Stimulated activated CD8-positive, alpha-beta memory T cell treated with anti-CD3 and anti-CD28 coated beads, Interleukin-12 subunit alpha, Interleukin-12 subunit beta, amount 100 ng/mL, for 24 hours (primary cell): ENCODE results near the gene USP7.

Source experiments
- DNase-seq: peaks from one replicate; pipeline ENCODE4 v3.0.0-alpha.2; 2020; ENCODE audit errors: extremely low read depth

The USP7 gene

DNA sequence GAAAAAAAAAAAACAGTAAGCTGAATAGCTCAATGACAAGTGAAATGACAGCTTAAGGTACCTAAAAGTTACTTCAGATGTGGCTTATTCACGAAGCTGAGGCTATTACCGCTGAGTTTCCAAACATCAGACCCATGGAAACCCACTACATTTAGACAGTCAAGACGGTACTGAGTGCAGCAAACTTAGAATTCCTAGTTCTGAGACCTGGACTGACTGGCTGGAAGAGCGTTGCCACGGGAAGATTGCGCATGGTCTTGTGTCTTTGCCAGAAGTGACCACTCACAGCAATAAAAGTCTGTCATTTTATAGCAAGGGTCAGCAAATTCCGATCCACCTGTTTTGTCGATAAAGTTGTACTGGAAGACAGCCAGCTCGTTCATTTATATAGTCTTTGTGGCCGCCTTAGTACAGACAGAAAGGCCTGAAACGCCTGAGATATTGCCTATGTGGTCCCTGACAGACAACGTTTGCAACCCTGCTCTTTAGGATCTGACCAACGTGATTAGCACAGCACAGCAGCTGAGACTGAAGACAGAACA is 62.3 kb downstream of the USP7 start:
- no peak for DNase-seq

- DNase-seq, result no peak
These were observed 63.4 kb downstream of the USP7 start for GRCh38 chr16:8900343-8900742.

GRCh38 chr16:8899709-8900317 is 63.9 kb downstream of the USP7 start:
- DNase-seq, result no peak

DNA sequence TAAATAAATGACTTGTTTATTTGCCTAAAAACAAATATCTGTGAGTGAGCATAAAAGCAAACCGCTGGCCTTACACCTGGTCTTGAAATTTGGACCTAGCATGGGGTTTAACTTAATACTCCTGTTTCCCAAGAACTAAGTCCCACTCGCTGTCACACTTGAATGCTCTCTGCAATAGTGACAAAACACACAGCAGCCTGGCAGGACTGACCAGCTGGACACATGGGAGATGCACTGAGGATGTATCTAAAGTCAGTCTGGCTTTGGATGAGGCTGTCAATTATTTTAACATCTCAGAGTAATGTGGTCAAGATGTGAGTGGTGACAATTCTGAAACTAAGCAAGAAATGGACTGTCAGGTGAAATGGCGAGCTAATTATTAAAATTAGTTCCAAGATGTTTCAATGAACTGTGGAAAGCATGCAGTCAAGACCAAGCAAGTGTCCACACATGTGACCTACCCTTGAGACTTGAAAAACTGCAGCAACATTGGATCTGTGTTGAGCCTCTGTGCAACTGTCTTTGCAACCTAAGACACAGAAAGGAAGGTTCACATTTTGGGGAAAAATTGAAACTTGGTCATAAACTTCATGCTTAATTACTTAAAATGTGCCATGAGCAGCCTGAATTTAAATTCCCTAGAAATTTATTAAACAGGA is 64.9 kb downstream of the USP7 start:
- DNase-seq, result no peak

GRCh38 chr16:8894736-8895334 is 68.9 kb downstream of the USP7 start:
- no peak for DNase-seq

- no peak for DNase-seq
These were observed 69.6 kb downstream of the USP7 start for GRCh38 chr16:8893976-8894690.

DNA sequence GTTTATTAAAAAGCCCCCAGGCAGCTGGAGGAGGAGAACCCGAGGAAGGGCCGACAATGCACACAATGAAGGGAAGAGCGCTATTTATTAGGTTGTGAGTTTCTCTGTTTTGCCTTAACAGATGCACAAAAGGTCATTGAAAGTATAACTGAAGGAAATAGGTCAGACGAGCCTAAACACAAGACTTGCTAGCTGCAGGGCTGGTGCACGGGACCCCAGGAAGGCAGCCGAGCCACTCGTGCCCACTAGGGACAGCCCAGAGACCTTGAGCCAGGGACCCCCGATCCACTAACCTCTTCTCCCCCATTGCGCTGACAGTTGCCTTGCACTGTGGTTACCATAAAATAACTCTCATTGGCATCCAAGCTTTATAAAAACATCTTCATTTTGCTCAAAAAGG is 70.3 kb downstream of the USP7 start:
- DNase-seq, result no peak

GRCh38 chr16:8892101-8892575 is 71.6 kb downstream of the USP7 start:
- DNase-seq, result no peak

DNA sequence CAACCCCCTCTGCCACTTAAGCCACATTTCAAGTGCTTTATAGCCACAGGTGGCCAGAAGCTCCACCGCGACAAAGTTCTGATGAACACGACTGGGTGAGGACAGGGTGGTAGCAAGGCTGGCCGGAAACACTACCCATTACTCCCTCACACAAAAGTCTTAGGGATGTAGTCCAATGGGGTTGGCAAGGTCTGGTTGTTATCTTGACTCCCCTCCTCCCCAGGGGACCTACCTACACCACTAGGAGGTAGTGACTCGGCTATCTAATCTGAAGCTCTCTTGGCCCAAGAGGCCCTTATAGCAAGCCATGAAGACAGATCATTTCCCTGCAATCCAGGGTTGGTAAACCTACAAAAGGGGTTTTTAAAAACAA is 73.2 kb downstream of the USP7 start:
- DNase-seq, result no peak

DNA sequence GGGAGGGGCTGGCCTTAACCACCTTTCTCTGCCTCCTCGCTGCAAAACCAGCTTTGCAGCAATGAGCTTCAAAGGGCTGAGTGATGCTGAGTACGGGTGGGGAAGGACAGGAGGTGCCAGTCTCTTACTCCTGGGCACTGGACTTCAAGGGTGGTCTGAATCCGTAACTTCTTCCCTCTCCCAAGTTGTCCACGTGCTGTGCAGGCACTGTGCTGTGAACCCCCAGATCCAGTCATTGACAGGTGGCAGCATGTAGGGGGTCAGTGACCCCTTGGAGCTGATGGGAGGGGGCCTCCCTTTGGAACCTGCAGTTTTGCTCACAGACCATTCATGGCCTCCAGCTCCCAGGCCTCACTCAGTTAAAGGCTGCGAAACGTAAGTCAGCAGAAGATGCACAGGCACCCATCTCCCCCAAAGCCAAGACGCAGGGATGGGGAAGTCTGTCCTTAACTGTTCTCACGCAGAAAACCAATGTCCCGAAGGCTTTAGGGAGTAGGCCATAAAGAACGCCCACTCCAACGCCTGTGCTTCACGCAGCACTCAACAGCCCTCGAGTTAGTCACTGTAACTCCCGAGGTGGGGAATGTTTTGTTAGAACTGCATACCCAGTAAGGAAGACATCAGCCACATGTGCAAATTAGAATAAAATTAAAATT is 73.7 kb downstream of the USP7 start:
- no peak for DNase-seq

DNA sequence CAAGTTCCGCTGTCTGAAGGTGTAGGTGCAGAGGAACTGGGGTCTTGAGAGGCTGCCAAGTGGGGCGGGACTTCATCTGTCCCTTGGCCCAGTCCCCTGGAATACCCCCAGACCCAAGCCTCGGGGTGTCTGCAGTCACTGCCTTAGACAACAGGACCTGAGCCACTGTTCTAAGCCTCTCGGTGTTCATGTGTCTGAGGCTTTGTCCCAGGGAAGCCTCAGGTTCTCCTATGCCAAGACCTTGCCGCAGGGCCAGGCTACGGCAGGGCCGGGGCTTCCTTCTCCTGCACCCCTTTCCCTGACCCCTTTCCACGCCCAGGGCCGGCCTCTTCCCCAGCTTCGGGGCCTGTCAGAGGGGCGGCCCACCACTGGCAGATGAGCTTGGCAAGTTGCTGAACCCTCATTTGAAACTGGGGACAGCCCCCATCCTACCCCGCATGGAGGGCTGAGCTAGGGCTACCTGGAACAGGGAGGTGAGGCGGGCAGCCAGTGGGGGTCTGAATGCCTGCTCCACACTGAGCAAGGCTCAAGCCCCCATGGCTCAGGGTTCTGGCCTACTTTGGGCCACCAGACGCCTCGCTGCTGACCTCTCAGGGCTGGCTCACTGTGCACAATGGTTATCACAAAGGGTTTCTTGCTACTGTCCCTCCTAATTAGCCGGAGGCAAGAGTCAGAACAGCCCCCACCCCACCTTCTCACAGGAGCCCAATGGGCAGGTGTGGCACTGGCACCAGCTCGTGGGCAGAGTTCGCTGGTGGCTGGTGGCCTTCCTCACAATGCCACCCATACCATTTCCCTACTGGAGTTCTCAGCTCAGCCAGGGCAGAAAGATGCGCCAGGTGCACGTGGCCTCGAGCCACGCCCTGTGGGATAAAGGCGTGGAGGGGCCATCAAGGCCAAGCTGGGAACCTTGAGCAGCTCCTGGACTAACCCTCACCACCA is 74.5 kb downstream of the USP7 start:
- DNase-seq, result no peak

DNA sequence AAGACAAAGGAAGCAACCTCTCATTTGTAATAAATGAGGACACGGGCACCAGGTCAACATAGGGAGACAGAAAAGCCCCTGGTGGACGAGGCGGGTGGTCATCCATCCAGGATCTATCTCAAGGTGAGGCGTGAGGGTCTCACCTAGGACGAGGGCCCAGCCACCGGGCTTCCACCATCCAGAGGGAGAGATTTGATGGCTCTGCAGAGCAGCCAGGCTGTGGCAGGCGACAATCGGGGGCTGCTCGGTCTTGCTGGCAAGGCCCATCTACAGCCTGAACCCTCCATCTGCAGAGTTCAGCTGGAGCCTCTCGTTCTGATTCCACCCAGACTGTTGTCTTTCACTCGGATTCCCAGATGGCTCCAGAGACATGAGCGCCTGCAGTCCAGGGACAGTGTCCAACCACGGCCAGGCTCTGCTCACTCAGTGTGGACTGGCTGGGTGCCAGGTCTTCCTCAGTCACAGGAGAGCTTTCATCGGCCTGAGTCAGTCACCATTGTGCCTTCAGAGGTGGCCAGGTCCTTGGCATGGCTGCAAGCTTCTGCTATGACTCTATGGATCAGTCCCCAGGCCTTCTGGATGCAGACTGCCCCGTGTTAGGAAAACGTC is 75.7 kb downstream of the USP7 start:
- no peak for DNase-seq

- no peak for DNase-seq
These were observed 76.3 kb downstream of the USP7 start for GRCh38 chr16:8887431-8887765.

DNA sequence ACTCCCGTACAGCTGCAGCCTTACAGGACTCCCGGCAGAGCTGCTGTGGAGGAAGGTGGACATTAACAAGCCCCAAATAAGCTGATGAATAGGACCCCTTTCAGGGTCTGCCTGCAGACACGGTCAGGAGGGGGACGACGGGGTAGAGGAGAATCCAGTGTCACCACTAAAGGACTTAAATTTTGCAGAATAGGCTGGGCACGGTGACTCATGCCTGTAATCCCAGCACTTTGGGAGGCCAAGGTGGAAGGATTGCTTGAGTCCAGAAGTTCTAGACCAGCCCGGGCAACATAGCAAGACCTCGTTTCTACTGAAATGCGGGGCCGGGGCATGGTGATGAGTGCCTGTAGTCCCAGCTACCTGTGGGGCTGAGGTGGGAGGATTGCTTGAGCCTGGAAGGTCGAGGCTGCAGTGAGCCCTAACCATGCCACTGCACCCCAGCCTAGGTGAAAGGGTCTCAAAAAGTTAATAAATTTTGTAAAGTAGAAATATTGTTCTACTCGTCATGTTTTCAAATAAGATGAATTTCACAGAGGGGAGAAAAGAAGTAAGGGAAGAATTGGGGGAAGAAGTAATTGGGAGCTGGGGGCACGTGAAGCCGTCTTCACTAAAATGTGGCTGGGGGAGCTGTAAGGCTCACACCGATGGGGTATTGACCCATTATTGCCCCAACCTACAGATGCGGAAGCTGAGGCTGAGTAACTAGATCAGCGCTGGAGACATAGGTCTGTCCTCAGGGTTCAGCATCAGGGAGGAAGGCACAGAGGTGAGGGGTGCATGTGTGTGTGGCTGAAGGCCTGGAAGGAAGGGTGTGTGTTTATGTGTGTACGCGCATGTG is 76.9 kb downstream of the USP7 start:
- DNase-seq, result no peak

GRCh38 chr16:8885674-8886592 is 77.8 kb downstream of the USP7 start:
- DNase-seq, result no peak

DNA sequence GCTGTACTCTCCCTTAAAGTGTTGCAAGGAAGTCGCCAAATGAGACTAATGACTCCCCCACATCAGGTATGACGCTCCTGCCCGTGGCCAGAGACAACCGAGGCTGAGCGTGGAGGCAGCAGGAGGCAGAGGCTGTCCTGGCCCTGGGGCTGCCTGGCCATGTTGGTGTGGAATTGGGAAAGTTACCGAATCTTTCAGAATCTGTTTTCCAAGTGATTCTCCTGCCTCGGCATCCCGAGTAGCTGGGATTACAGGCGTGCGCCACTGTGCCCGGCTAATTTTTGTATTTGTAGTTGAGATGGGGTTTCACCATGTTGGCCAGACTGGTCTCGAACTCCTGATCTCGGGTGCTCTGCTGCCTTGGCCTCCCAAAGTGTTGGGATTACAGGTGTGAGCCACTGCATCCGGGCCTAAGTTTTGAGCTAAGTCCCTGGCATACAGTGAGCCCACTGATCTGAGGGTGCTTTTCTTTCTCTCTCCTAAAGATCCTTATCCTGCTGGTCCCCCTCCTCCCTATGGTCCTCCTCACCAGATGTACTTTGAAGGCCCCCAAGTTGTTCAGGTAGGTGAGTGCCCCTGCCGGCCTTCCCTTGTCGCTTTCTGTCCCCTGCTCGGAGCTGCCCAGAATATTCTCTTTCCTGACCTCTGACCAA is 80.9 kb downstream of the USP7 start:
- DNase-seq, result no peak

DNA sequence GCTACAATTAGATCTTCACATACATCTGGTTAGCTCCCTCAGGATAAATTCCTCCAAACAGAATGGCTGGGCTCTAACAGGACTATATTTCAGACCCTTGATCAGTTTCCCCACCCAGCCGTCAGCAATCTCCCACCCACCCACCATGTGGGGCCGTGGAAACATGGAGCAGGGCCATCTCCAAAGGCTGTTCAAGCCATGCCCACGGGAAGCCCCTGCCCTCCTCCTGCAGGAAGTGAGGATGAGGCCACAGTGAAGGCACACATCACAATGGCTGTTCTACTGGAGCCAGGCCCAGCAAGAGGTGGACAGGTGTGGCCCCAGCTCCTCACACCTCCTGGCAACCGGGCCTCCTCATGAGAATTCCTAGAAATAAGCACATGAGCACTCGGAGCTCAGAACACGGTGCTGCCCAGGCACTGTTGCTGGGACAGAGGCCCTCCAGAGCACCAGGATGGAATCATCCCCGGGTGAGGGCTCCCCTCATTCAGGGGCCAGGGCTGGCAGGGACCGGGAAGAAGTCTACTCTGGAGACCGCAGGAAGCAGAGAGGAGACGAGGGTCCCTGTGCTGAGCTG is 81.6 kb downstream of the USP7 start, which contains the start of gene LITAFD:
LITAFD (plus strand) TSS at position 311 of the 577 bp plus-strand sequence. CDS start 2,005 bp downstream, outside the sequence.
- no peak for DNase-seq
